ENCODE measurements around the gene SERINC1.
"Not testable (repeated sequence)": the region's sequence is repeated elsewhere in the genome, so short reads cannot be mapped to it uniquely, and the experiment has no call there.

The SERINC1 gene

GRCh38 chr6:122471107-122472021 lies at the start of gene SERINC1:
TSS of gene SERINC1 (minus strand) at chr6:122471807. CDS start at chr6:122471737, 70 bp downstream.
- DNase-seq, result peak; percentile 95

GRCh38 chr6:122511193-122511924 lies 39.8 kb upstream of the SERINC1 start:
- DNase-seq, result no peak

- not testable (repeated sequence) for DNase-seq
These were observed 33.6 kb upstream of the SERINC1 start for GRCh38 chr6:122505170-122505569.

- DNase-seq, result no peak
These were observed 29.9 kb upstream of the SERINC1 start for GRCh38 chr6:122501475-122501874.

- DNase-seq, result no peak
These were observed 24.0 kb upstream of the SERINC1 start for GRCh38 chr6:122495612-122496011.

GRCh38 chr6:122494665-122495272 lies 23.2 kb upstream of the SERINC1 start:
- DNase-seq, result no peak

- peak; percentile 70 for DNase-seq
These were observed 20.4 kb upstream of the SERINC1 start for GRCh38 chr6:122491919-122492555.

GRCh38 chr6:122490607-122491006 lies 19.0 kb upstream of the SERINC1 start:
- DNase-seq, result no peak

- no peak for DNase-seq
These were observed 13.2 kb upstream of the SERINC1 start for GRCh38 chr6:122484760-122485159.

GRCh38 chr6:122482750-122483080 lies 11.1 kb upstream of the SERINC1 start:
- DNase-seq, result no peak

GRCh38 chr6:122476131-122476530 lies 4.5 kb upstream of the SERINC1 start:
- peak; percentile 37 for DNase-seq

GRCh38 chr6:122472022-122472340 lies 374 bp upstream of the SERINC1 start:
- DNase-seq, result no peak

GRCh38 chr6:122461885-122462284 lies 9.7 kb downstream of the SERINC1 start:
- no peak for DNase-seq

GRCh38 chr6:122459865-122460416 lies 11.7 kb downstream of the SERINC1 start:
- not testable (repeated sequence) for DNase-seq

GRCh38 chr6:122459240-122459639 lies 12.4 kb downstream of the SERINC1 start:
- DNase-seq, result no peak

GRCh38 chr6:122458087-122458486 lies 13.5 kb downstream of the SERINC1 start:
- no peak for DNase-seq

GRCh38 chr6:122455116-122455515 lies 16.5 kb downstream of the SERINC1 start:
- not testable (repeated sequence) for DNase-seq

GRCh38 chr6:122454673-122455072 lies 16.9 kb downstream of the SERINC1 start:
- no peak for DNase-seq

GRCh38 chr6:122452509-122452908 lies 19.1 kb downstream of the SERINC1 start:
- no peak for DNase-seq

GRCh38 chr6:122449069-122449468 lies 22.5 kb downstream of the SERINC1 start:
- DNase-seq, result no peak

- DNase-seq, result no peak
These were observed 26.3 kb downstream of the SERINC1 start for GRCh38 chr6:122445274-122445673.

GRCh38 chr6:122438975-122439374 lies 32.6 kb downstream of the SERINC1 start:
- no peak for DNase-seq

GRCh38 chr6:122432816-122433215 lies 38.8 kb downstream of the SERINC1 start:
- DNase-seq, result no peak

All from CD4-positive, alpha-beta T cell treated with Interleukin-10 for 1 hour (primary cell).